Thyroid gland (tissue), 4 donors: ENCODE results near the gene PAFAH1B2. TPM values are rescaled to one million over a fixed set of nuclear protein-coding genes. Genes with fewer than 3 reads are reported as not detected.
A peak's percentile ranks its signal among the peaks of the same experiment; 100 is the strongest.

Experiments
- DNase-seq, 2 donors: peaks; one replicate each; pipeline ENCODE4 v3.0.0-alpha.2; 2019
- H3K27ac ChIP-seq, 3 donors: fragments of 200-600 bp; sonication (generic); 1 replicate in 2 of 3; 2 replicates in 1 of 3; pipeline ENCODE4 v1.5.1; 2016 to 2019; ENCODE audit warnings: mild to moderate bottlenecking in 1 of 3, moderate library complexity in 1 of 3
- H3K27me3 ChIP-seq: fragments of 200-600 bp; sonication (generic); one replicate; pipeline ENCODE4 v1.5.1; 2019
- H3K36me3 ChIP-seq, 2 donors: fragments of 200-600 bp; sonication (generic); one replicate each; pipeline ENCODE4 v1.5.1; 2016 to 2019
- H3K4me1 ChIP-seq, 2 donors: fragments of 200-600 bp; sonication (generic); one replicate each; pipeline ENCODE4 v1.5.1; 2017 to 2019
- H3K4me3 ChIP-seq, 3 donors: fragments of 200-600 bp; sonication (generic); replicated peaks in 1 of 3; 1 replicate in 2 of 3; 2 replicates in 1 of 3; pipeline ENCODE4 v1.5.1; 2016; ENCODE audit warnings: mild to moderate bottlenecking in 1 of 3
- H3K9me3 ChIP-seq: fragments of 200-600 bp; sonication (generic); one replicate; pipeline ENCODE4 v1.5.1; 2017
- CTCF ChIP-seq, 6 experiments: fragments of 200-600 bp in 3 of 6; fragments of 450-650 bp in 3 of 6; sonication (generic) in 3 of 6; IDR thresholded peaks; one replicate each; pipeline ENCODE4 v1.5.1; 2016 to 2019; ENCODE audit warnings: antibody characterized with exemption in 6 of 6, mild to moderate bottlenecking in 2 of 6, inconsistent platforms in 1 of 6, moderate library complexity in 1 of 6
- POLR2A ChIP-seq, 2 donors: fragments of 450-650 bp; IDR thresholded peaks; one replicate each; pipeline ENCODE4 v1.6.1; 2017; ENCODE audit warnings: antibody characterized with exemption in 2 of 2, mild to moderate bottlenecking in 2 of 2, moderate library complexity in 1 of 2
- WGBS, 2 donors: methylation state at CpG; one replicate each; pipeline ENCODE4 v1.1.5; 2017; 5-methylcytosine and 5-hydroxymethylcytosine counted together
- intact Hi-C: fragments of 100-400 bp; cut with DNase I; formaldehyde crosslinking; loops from one replicate; pipeline ENCODE4 v1.15.1; 2023
- total RNA-seq, 4 donors: library from RNA; depleted of rRNA; stranded (reverse); fragments of >200 nt; gene quantifications; one replicate each; pipeline ENCODE4 v1.2.3, GENCODE V29; 2016

PAFAH1B2 gene
- total RNA-seq, 4 donors from 2014 or later = 107 to 128 (median 118) TPM

- Histone ChIP-seq H3K27ac (no peak overlapping the region), H3K4me3 (no peak overlapping the region), H3K4me1 (no peaks in the 10 kb centered on the region), H3K27me3 (no peaks in the 10 kb centered on the region), H3K9me3 (no peaks in the 10 kb centered on the region), H3K36me3 (peaks cover 37 to 44% of the 10 kb centered on the region in 2 donors)
- DNase-seq = peak in 1 of 2 donors; percentile 0
- 78 to 83% methylated on average over 6 of the region's 6 CpGs for WGBS, 2 donors
- no peak for TF ChIP-seq CTCF (IDR thresholded peaks at IDR 0.05)
- TF ChIP-seq POLR2A (IDR thresholded peaks at IDR 0.05) = no peak
- intact Hi-C loops = loop anchor here (5.0 kb wide), 1 partner anchor 35 kb away; no protein-coding TSS in a partner anchor
Observed at GRCh38 chr11:117187007-117187406, 42.9 kb downstream of the PAFAH1B2 start.

GRCh38 chr11:117187428-117187798 lies 43.3 kb downstream of the PAFAH1B2 start:
- Histone ChIP-seq H3K4me3 (no peak overlapping the region), H3K27me3 (no peaks in the 10 kb centered on the region), H3K4me1 (no peaks in the 10 kb centered on the region), H3K9me3 (no peaks in the 10 kb centered on the region), H3K27ac (no peak overlapping the region), H3K36me3 (peaks cover 37 to 45% of the 10 kb centered on the region in 2 donors)
- intact Hi-C loops = loop anchor here (5.0 kb wide), 1 partner anchor 35 kb away; no protein-coding TSS in a partner anchor
- WGBS, 2 donors = 93 to 94% methylated on average over 13 of the region's 13 CpGs
- TF ChIP-seq POLR2A (IDR thresholded peaks at IDR 0.05) (no peak), CTCF (IDR thresholded peaks at IDR 0.05) (no peak)
- peak in 1 of 2 donors; percentile 0 for DNase-seq

GRCh38 chr11:117187799-117188481 lies 43.9 kb downstream of the PAFAH1B2 start:
- DNase-seq = peak in 1 of 2 donors; percentile 2
- Histone ChIP-seq H3K4me3 (no peak overlapping the region), H3K36me3 (peaks cover 37 to 45% of the 10 kb centered on the region in 2 donors), H3K4me1 (no peaks in the 10 kb centered on the region), H3K27ac (no peak overlapping the region), H3K9me3 (no peaks in the 10 kb centered on the region), H3K27me3 (no peaks in the 10 kb centered on the region)
- 93% methylated on average over 15 of the region's 16 CpGs for WGBS, 2 donors
- intact Hi-C loops = loop anchor here (5.0 kb wide), 1 partner anchor 36 kb away; no protein-coding TSS in a partner anchor
- TF ChIP-seq CTCF (IDR thresholded peaks at IDR 0.05) = no peak
- TF ChIP-seq POLR2A (IDR thresholded peaks at IDR 0.05) = no peak

GRCh38 chr11:117188620-117189081 lies 44.6 kb downstream of the PAFAH1B2 start:
- DNase-seq = peak in 1 of 2 donors; percentile 11
- intact Hi-C loops = loop anchor here (5.0 kb wide), 1 partner anchor 36 kb away; no protein-coding TSS in a partner anchor

More at GRCh38 chr11:117188620-117189081, 44.6 kb downstream of the PAFAH1B2 start:
- Histone ChIP-seq H3K27ac (no peak overlapping the region), H3K4me3 (no peak overlapping the region), H3K36me3 (peaks cover 42 to 49% of the 10 kb centered on the region in 2 donors), H3K4me1 (no peaks in the 10 kb centered on the region), H3K9me3 (no peaks in the 10 kb centered on the region), H3K27me3 (no peaks in the 10 kb centered on the region)
- TF ChIP-seq CTCF (IDR thresholded peaks at IDR 0.05) = no peak
- TF ChIP-seq POLR2A (IDR thresholded peaks at IDR 0.05) = no peak
- 84 to 89% methylated on average over 16 to 20 of the region's 20 CpGs for WGBS, 2 donors
